MM.1S (cell line): ENCODE data around the gene RPL19.

ENCODE experiments used
- DNase-seq: peaks from one replicate; pipeline ENCODE4 v3.0.0-alpha.2; 2015
- H2AFZ ChIP-seq: fragments of 300-600 bp; sonication (generic); 2 replicates; pipeline ENCODE4 v1.6.0; 2016; ENCODE audit warnings: antibody characterized with exemption, low read length
- H3F3A ChIP-seq: fragments of 300-600 bp; sonication (generic); 2 replicates; pipeline ENCODE4 v1.6.1; 2016; ENCODE audit warnings: mild to moderate bottlenecking, antibody characterized with exemption, low read length, moderate library complexity, mixed read lengths; ENCODE audit not compliant: insufficient read depth
- H3K27ac ChIP-seq: fragments of 300-600 bp; sonication (generic); 2 replicates; pipeline ENCODE4 v1.5.1; 2016; ENCODE audit warnings: mild to moderate bottlenecking, low read length
- H3K27me3 ChIP-seq: fragments of 300-600 bp; sonication (generic); replicated peaks from 2 replicates; pipeline ENCODE4 v1.6.0; 2016; ENCODE audit warnings: low read length; ENCODE audit not compliant: insufficient read depth
- H3K36me3 ChIP-seq: fragments of 300-600 bp; sonication (generic); replicated peaks from 2 replicates; pipeline ENCODE4 v1.6.1; 2016; ENCODE audit warnings: mild to moderate bottlenecking, low read length, mixed read lengths; ENCODE audit not compliant: insufficient read depth
- H3K4me1 ChIP-seq: fragments of 300-600 bp; sonication (generic); 2 replicates; pipeline ENCODE4 v1.6.1; 2016; ENCODE audit warnings: low read length, mixed read lengths
- H3K4me2 ChIP-seq: fragments of 300-600 bp; sonication (generic); 2 replicates; pipeline ENCODE4 v1.6.0; 2016; ENCODE audit warnings: low read depth, low read length
- H3K4me3 ChIP-seq: fragments of 300-600 bp; sonication (generic); 2 replicates; pipeline ENCODE4 v1.5.1; 2016; ENCODE audit warnings: low read length, mixed read lengths
- H3K79me2 ChIP-seq: fragments of 300-600 bp; sonication (generic); 2 replicates; pipeline ENCODE4 v1.6.1; 2016; ENCODE audit warnings: mixed run types, low read length, mixed read lengths
- H3K9ac ChIP-seq: fragments of 300-600 bp; sonication (generic); 2 replicates; pipeline ENCODE4 v1.6.1; 2016; ENCODE audit warnings: low read length, mixed read lengths
- H3K9me2 ChIP-seq: fragments of 300-600 bp; sonication (generic); replicated peaks from 2 replicates; pipeline ENCODE4 v1.6.1; 2016; ENCODE audit warnings: mild to moderate bottlenecking, low read length, mixed read lengths; ENCODE audit not compliant: insufficient read depth
- H3K9me3 ChIP-seq: fragments of 300-600 bp; sonication (generic); replicated peaks from 2 replicates; pipeline ENCODE4 v1.6.1; 2016; ENCODE audit warnings: mild to moderate bottlenecking, low read length, mixed read lengths; ENCODE audit not compliant: insufficient read depth
- H4K20me1 ChIP-seq: fragments of 300-600 bp; sonication (generic); 2 replicates; pipeline ENCODE4 v1.6.1; 2016; ENCODE audit warnings: mild to moderate bottlenecking, low read length, moderate library complexity, mixed read lengths; ENCODE audit not compliant: insufficient read depth
- CTCF ChIP-seq: fragments of 300-600 bp; sonication (generic); IDR thresholded peaks from 2 replicates; pipeline ENCODE4 v1.5.1; 2016; ENCODE audit warnings: antibody characterized with exemption, low read length, mixed read lengths
- EZH2 ChIP-seq: fragments of 300-600 bp; sonication (generic); optimal IDR thresholded peaks from 2 replicates; pipeline ENCODE3; 2017; ENCODE audit warnings: low read depth, mild to moderate bottlenecking, antibody characterized with exemption, low read length, mixed read lengths
- EZH2phosphoT487 ChIP-seq: fragments of 300-600 bp; sonication (generic); IDR thresholded peaks from 2 replicates; pipeline ENCODE4 v1.6.1; 2018; ENCODE audit warnings: antibody characterized with exemption, low read length

Gene RPL19

DNA sequence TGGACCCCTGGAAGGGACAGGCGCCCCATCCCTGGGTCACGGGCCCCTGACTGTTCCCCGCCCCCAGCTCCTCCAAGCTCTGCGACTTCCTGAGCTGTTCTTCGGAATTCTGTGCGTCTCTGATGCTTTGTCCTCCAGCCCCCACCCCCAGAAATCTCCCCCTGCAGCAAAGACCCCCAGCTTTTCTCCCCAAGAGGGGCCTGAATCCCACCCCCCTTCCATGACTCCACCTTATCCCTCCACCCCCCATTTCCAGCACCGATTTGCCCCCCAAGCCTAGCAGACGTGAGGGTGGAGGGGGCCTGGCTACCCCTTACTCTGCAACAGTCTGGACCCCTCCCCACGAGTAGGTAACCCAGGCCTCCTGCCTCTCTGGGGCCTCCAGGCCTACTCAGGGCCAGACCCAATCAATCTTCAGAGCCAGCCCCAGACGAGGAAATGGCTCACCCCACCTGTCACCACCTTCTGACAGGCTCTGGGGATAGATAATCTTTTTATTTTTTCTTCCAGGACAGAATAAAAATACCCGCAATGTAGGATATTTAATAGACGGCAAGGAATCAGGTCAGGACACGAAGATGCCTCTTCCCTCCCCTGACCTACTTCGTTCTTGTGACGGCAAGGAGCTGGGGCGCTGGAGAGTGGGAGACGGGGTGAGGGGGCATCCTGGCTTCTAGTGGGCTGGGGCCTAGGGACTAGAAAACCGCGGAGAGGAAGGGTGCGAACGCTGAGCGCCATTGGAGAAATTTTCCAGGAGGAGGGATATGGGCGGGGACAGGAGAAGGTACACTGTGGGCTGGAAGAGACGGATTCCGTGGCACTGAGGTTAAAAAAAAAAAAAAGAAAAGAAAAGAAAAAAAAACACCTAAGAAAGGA lies 47.9 kb upstream of the RPL19 start:
- Histone ChIP-seq H3K27me3 (peaks cover 32% of the 10 kb centered on the region), H3K36me3 (no peaks in the 10 kb centered on the region), H3K9me2 (no peaks in the 10 kb centered on the region), H3K4me3 (peak overlapping the region; percentile 95), H4K20me1 (no peaks in the 10 kb centered on the region), H3K9me3 (no peaks in the 10 kb centered on the region), H3F3A (peaks cover 15% of the 10 kb centered on the region), H3K79me2 (no peaks in the 10 kb centered on the region), H2AFZ (peak overlapping the region; percentile 89; the same call in 1 of the 2 replicates), H3K27ac (no peak overlapping the region), H3K4me2 (peak overlapping the region; percentile 94), H3K4me1 (peaks cover 6% of the 10 kb centered on the region), H3K9ac (no peak overlapping the region; the same call in 1 of the 2 replicates)
- no peak for DNase-seq
- TF ChIP-seq CTCF (no peak), EZH2phosphoT487 (no peak), EZH2 (no peak)

DNA sequence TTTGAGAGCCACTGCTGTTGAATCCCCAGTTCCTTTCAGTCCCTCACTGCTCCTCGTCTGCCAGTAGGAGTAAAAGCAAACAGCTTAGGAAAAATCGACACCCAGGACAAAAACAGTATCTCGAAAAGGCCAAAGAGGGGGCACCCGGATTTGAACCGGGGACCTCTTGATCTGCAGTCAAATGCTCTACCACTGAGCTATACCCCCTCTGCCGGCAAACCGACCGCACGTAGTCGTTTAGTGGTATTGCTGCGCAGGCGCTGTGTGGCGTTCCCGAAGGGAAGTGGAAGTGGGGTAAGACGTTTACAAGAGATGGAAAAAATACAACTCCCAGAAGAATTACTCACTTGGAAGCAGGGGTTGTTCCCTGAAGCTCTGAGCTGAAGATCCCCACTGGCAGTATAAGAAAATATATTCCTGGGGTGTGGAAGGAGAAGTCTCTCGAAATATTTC lies 46.5 kb upstream of the RPL19 start:
- DNase-seq = peak; percentile 85
- H3K4me3 ChIP-seq = peak overlapping the region; percentile 95
- no peak for TF ChIP-seq EZH2phosphoT487
- no peak for TF ChIP-seq EZH2
- TF ChIP-seq CTCF = no peak
- peak overlapping the region; percentile 83 for H3K9ac ChIP-seq
- H3K9me2 ChIP-seq = no peaks in the 10 kb centered on the region
- H3F3A ChIP-seq = peaks cover 15% of the 10 kb centered on the region
- H3K27ac ChIP-seq = peak overlapping the region; percentile 73; the same call in 1 of the 2 replicates
- peaks cover 33% of the 10 kb centered on the region for H3K27me3 ChIP-seq
- peak overlapping the region; percentile 93 for H2AFZ ChIP-seq
- no peaks in the 10 kb centered on the region for H3K79me2 ChIP-seq
- H3K4me1 ChIP-seq = peaks cover 6% of the 10 kb centered on the region
- H3K9me3 ChIP-seq = no peaks in the 10 kb centered on the region
- H4K20me1 ChIP-seq = no peaks in the 10 kb centered on the region
- H3K4me2 ChIP-seq = peak overlapping the region; percentile 94
- H3K36me3 ChIP-seq = no peaks in the 10 kb centered on the region

DNA sequence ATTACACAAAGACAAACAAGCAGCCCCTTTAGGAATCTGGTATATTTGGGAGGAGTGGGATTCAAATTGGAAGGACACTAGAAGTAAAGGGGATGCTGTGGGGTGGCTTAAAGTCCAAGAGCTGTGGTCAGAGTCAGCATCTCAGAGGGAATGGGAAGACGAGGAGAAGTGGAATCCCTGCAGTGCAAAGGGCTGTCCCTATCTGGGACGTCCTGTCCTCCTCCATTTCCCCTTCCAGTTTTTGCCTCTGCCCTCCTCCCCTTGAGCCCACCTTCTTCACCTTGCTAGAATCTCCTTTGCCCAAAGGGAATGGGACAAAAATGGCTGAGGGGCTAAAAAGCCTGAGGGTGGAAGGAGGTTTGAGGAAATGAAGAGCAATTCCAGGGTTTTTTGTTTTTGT lies 44.4 kb upstream of the RPL19 start:
- no peak overlapping the region for H3K9ac ChIP-seq
- H2AFZ ChIP-seq = no peak overlapping the region
- no peaks in the 10 kb centered on the region for H3K9me3 ChIP-seq
- H3K79me2 ChIP-seq = no peaks in the 10 kb centered on the region
- no peaks in the 10 kb centered on the region for H3K9me2 ChIP-seq
- no peaks in the 10 kb centered on the region for H4K20me1 ChIP-seq
- no peak overlapping the region for H3K4me3 ChIP-seq
- no peak overlapping the region for H3K4me2 ChIP-seq
- peaks cover 6% of the 10 kb centered on the region for H3K4me1 ChIP-seq
- no peak for TF ChIP-seq EZH2
- no peak for TF ChIP-seq CTCF
- TF ChIP-seq EZH2phosphoT487 = no peak
- DNase-seq = no peak
- no peak overlapping the region for H3K27ac ChIP-seq
- H3F3A ChIP-seq = peaks cover 15% of the 10 kb centered on the region
- no peaks in the 10 kb centered on the region for H3K36me3 ChIP-seq
- H3K27me3 ChIP-seq = peaks cover 16% of the 10 kb centered on the region; the same call in 1 of the 2 replicates
